Heart left ventricle (tissue), 13 donors: ENCODE measurements around the gene NEK2.

Source experiments
- CTCF ChIP-seq, 12 donors: fragments of 200-600 bp; sonication (generic) in 4 of 12; IDR thresholded peaks; one replicate each; pipeline versions ENCODE4 v1.5.0 to v1.8.0; 2018 to 2022; ENCODE audit warnings: antibody characterized with exemption in 12 of 12, mild to moderate bottlenecking in 5 of 12
- POLR2A ChIP-seq, 2 donors: fragments of 450-650 bp; IDR thresholded peaks; one replicate each; pipeline ENCODE4 v1.6.1; 2017; ENCODE audit warnings: antibody characterized with exemption in 2 of 2, mild to moderate bottlenecking in 2 of 2, moderate library complexity in 2 of 2
- donor health status: ischemic (EF 13 %, LVEDD 7.1; RV severe dilation, severe dysfunction).
- donor health status: DM: no; HTN: yes; CAD: no.
- donor health status: DM: no; HTN: no; CAD: no.
- donor health status: ischemic (EF 25% LVEDD 6.9; RV normal size, moderate dysfunction).
- donor health status: ischemic (EF 25% LVEDD 5.7; RV mildly dilated, moderate dysfunction).
- donor health status: ischemic (EF 35%, LVEDD 5.7; RV mildly dilated, moderate dysfunction).
- donor health status: nonischemic (EF 11% LVEDD 7.7; RV severe dilation, severe dysfunction).
- donor health status: DM: yes; HTN: yes; CAD: no.
- donor health status: PGD.
- donor health status: ischemic (EF 29% LVEDD 5.4; RV normal size, mild dysfunction).
- donor health status: nonischemic (EF 23%, LVEDD 6.1; RV moderate dilation, normal function).

- TF ChIP-seq CTCF (IDR thresholded peaks at IDR 0.05) = no peak
- no peak for TF ChIP-seq POLR2A (IDR thresholded peaks at IDR 0.05)
Observed at GRCh38 chr1:211660718-211661222, 14.7 kb downstream of the NEK2 start.
